Progenitor cell of endocrine pancreas (in vitro differentiated cells): ENCODE measurements around the gene THBD. TPM values are rescaled to one million over a fixed set of nuclear protein-coding genes. Genes with fewer than 3 reads are reported as not detected.

ENCODE experiments used
- DNase-seq: peaks from one replicate; pipeline ENCODE4 v3.0.0; 2021; ENCODE audit warnings: low spot score; ENCODE audit not compliant: unreplicated experiment
- H3K27ac Mint-ChIP-seq: 2 replicates; pipeline ENCODE4 v1.8.0; 2021; ENCODE audit warnings: mild to moderate bottlenecking, moderate library complexity, mixed read lengths
- H3K27me3 Mint-ChIP-seq: 2 replicates; pipeline ENCODE4 v1.8.0; 2021; ENCODE audit warnings: mixed read lengths
- H3K36me3 Mint-ChIP-seq: 2 replicates; pipeline ENCODE4 v1.8.0; 2022; ENCODE audit warnings: mixed read lengths; ENCODE audit not compliant: insufficient read depth
- H3K4me1 Mint-ChIP-seq: 2 replicates; pipeline ENCODE4 v1.8.0; 2021; ENCODE audit warnings: low read depth, mixed read lengths
- H3K4me3 Mint-ChIP-seq: 2 replicates; pipeline ENCODE4 v1.8.0; 2021; ENCODE audit warnings: low read depth, mild to moderate bottlenecking, moderate library complexity, mixed read lengths
- H3K9me3 Mint-ChIP-seq: 2 replicates; pipeline ENCODE4 v1.8.0; 2021; ENCODE audit warnings: low read depth, mixed read lengths
- CTCF ChIP-seq: fragments of 200-600 bp; sonication (generic); IDR thresholded peaks from one replicate; pipeline ENCODE4 v1.5.0; 2021; ENCODE audit warnings: antibody characterized with exemption, mild to moderate bottlenecking; ENCODE audit not compliant: unreplicated experiment
- total RNA-seq: library from RNA; stranded (reverse); gene quantifications from 2 replicates; pipeline ENCODE4 v1.2.1, GENCODE V29; 2021

The THBD gene
- total RNA-seq, 1 donor from 2014 or later = 0.19 TPM

- Mint-ChIP-seq H3K4me3 (no peak overlapping the region), H3K27ac (no peak overlapping the region)
- no peak for TF ChIP-seq CTCF
Observed at GRCh38 chr20:23087587-23088251, 38.2 kb upstream of the THBD start.

DNA sequence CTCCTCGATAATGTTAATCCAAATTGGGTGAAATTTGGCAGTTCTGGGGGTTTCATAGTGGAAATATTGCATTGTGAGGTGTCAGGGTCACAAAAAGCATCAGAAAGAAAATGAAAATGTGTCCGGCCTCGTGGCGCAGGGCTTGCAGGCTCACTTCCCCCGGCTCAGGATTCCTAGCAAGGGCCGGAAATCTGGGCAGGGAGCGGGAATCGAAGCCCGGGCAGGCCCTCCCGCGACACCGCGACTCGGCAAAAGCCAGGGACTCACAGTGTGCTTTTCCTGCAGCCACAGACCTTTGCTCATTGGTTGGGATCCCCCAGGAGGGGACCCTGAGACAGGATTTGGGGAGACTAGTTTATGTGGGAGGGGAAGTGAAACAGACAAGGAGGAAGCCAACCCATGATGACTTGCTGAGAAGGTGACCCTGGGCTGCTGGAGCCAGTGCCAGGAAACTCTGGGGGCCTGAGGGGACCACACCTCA lies 37.5 kb upstream of the THBD start:
- no peak for DNase-seq
- H3K4me1 Mint-ChIP-seq = peaks cover 17% of the 10 kb centered on the region
- H3K27me3 Mint-ChIP-seq = peaks cover 60% of the 10 kb centered on the region
- no peaks in the 10 kb centered on the region for H3K36me3 Mint-ChIP-seq
- no peaks in the 10 kb centered on the region for H3K9me3 Mint-ChIP-seq
- H3K27ac Mint-ChIP-seq = no peak overlapping the region
- TF ChIP-seq CTCF = no peak
- H3K4me3 Mint-ChIP-seq = no peak overlapping the region

More at GRCh38 chr20:23087587-23088251, 38.2 kb upstream of the THBD start:
- H3K27me3 Mint-ChIP-seq = peaks cover 55% of the 10 kb centered on the region
- no peaks in the 10 kb centered on the region for H3K9me3 Mint-ChIP-seq
- H3K36me3 Mint-ChIP-seq = no peaks in the 10 kb centered on the region
- DNase-seq = no peak
- peaks cover 24% of the 10 kb centered on the region for H3K4me1 Mint-ChIP-seq

DNA sequence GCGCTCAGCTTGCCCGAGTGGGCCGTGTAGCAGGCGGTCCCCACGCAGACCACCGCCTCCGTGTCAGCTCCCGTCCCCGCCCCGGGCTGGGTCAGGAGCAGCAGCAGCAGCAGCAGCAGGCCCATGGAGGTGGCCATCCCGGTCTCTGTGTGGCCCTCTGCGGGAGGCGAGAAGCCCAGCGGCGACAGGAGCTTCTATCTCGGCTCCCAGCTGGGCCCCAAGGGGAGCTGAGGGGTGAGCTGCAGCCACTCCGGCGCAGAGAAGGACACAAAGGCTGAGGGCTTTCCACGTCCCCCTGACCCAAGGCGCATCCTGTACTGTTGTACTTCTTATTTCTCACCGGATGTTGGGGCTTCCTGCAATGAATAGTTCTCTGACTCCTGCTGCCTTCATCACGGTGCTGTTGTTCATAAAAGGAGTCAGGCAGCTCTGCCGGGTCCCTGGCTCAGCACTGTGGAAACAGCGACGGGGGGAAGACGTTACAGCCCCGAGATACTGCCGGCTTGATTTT lies 36.6 kb upstream of the THBD start, which contains the start of gene CD93:
TSS of gene CD93 (minus strand) at position 269 of the 511 bp plus-strand sequence. CDS start at position 137, 132 bp downstream.
- Mint-ChIP-seq H3K4me1 (peaks cover 12% of the 10 kb centered on the region), H3K9me3 (no peaks in the 10 kb centered on the region), H3K27ac (no peak within 1 kb of the TSS), H3K27me3 (peaks cover 66% of the 10 kb centered on the region), H3K36me3 (no peaks in the 10 kb centered on the region), H3K4me3 (no peak within 1 kb of the TSS)
- no peak for TF ChIP-seq CTCF
- DNase-seq = no peak

DNA sequence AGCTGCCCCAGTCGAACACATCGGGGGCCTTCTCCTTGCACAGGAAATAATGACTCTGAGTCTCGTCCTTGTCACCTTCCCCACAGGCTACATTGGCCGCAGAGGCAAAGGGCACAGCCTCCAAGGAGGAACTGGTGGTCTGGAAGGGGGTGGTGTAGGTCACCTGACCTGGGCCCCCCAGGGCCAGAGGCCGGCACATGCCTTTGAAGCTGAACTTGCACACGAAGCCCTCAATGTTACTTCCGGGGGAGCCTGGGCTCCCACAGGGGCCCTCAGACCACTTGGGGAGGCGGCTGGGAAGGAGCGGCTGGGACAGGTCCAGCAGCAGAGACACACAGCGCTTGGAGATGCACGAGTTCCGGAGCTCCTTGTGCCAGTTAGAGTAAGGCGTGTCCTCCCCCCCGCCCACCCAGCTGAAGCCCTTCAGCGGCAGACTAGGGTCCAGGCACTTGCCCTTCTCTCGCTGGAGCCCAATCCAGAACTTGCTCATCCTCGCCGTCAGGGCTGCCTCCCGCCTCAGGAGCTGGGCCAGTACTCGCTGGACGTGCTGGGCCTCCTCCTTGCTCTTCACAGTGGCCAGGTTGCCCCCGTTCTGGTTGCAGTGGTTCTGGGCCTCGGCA lies 36.1 kb upstream of the THBD start:
- no peak for DNase-seq
- Mint-ChIP-seq H3K9me3 (no peaks in the 10 kb centered on the region), H3K4me3 (no peak overlapping the region), H3K27me3 (peaks cover 68% of the 10 kb centered on the region), H3K4me1 (peaks cover 15% of the 10 kb centered on the region), H3K36me3 (no peaks in the 10 kb centered on the region), H3K27ac (no peak overlapping the region)
- TF ChIP-seq CTCF = no peak

DNA sequence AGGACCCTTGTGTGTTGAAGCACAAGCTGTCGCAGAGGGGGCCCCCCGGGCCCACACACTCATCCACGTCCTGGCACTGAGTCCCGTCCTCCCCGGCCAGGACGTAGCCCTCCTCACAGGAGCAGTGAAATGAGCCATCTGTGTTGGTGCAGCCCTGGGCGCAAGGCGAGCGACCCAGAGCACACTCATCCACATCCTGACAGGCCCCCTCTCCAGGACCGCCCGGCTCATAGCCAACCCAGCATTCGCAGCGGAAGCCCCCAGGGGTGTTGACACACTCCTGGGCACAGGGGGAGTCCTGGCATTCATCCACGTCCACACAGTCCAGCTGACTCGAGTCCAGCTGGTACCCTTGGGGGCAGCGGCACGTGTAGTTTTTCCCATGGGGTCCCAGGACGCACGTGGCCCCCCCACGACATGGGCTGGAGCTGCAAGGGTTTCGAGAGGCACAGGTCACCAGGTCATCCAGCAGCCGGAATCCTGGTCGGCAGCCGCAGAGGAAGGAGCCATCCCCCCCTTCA lies 35.4 kb upstream of the THBD start:
- H3K9me3 Mint-ChIP-seq = no peaks in the 10 kb centered on the region
- no peak overlapping the region for H3K27ac Mint-ChIP-seq
- no peak for TF ChIP-seq CTCF
- H3K4me3 Mint-ChIP-seq = no peak overlapping the region
- DNase-seq = no peak
- H3K27me3 Mint-ChIP-seq = peaks cover 63% of the 10 kb centered on the region
- peaks cover 12% of the 10 kb centered on the region for H3K4me1 Mint-ChIP-seq
- no peaks in the 10 kb centered on the region for H3K36me3 Mint-ChIP-seq
